ENCODE results near the gene LGR4.

LGR4 gene

GRCh38 chr11:27482793-27483192 lies 10.2 kb upstream of the LGR4 start:
- no peak for DNase-seq (ENCODE audit: low spot score)

DNA sequence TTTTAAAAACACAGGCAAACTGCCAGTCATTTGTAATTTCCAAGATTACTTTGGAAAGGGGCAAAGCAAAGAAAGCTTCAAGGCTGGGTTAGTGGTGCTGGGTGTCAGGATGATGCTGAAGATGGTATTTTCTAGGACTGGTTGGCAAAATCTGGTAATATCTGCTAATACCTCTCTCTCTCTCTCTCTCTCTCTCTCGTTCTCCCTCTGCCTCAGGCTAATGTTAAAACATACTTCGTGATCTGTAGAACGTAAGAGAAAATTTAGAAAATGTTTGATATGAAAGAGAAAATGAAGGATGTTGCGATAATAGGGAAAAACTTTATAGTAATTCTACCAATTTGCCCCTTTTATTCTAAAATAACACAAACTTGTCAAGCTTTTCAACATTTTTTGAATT lies 9.4 kb upstream of the LGR4 start:
- no peak for DNase-seq (ENCODE audit: low spot score)

DNA sequence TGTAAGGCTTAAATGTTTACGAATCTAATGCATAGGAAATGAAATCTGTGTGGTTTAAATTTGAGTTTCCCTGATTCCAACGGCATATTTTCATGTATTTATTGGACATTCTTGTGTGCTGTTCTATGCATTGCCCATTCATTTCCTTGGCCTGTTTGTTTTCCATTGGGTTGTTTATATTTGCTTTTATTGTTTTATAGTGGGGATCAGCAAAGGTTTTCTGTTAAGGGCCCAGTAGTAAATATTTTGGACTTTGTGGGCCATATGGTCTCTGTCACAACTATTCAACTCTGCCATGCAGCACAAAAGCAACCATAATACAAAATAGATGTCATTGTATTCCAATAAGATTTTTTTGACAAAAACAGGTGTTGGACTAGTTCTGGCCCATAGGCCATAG lies 5.2 kb upstream of the LGR4 start:
- DNase-seq (ENCODE audit: low spot score): no peak

- DNase-seq (ENCODE audit: low spot score): no peak
Measured at GRCh38 chr11:27477243-27477642, 4.7 kb upstream of the LGR4 start.

DNA sequence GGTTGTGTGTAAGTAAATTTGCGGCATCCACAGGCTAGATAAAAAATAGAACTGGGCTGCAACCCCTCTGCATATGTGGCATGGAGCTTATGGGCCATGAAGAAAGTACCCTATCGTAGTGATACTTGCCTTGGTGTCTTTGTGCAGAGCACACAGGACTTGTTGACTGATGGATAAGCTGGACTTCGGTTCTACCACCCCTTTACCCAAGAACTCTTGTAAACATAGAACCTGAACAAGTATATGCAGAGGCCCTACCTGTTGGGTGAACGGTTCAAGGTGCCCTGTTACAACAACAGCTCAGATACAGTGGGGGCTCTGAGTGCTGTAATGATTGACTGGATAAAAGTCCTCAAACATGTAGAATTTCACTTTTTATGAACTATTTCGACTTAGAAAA lies 3.0 kb upstream of the LGR4 start:
- DNase-seq (ENCODE audit: low spot score): no peak

DNA sequence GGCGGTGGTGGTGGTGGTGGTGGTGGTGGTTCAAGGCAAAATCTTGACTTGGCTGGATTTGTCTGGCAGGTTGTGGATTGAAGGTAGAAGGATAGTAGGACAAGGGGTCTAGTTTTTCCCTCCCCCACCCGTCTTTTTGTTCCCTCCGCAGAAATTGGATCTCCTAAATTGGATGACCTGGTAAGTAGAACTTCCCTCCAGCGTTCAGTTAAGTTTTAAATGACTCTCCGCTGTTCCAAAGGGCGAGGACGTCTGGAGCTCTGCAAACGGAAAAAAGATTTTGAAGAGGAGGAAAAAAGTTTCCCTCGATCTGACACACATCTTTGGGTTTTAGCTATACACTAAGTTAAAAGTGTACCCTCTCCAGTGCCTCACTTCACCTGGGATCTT lies 422 bp upstream of the LGR4 start:
- DNase-seq (ENCODE audit: low spot score): no peak

GRCh38 chr11:27471589-27472397 lies 797 bp downstream of the LGR4 start:
- DNase-seq (ENCODE audit: low spot score): peak; percentile 80

DNA sequence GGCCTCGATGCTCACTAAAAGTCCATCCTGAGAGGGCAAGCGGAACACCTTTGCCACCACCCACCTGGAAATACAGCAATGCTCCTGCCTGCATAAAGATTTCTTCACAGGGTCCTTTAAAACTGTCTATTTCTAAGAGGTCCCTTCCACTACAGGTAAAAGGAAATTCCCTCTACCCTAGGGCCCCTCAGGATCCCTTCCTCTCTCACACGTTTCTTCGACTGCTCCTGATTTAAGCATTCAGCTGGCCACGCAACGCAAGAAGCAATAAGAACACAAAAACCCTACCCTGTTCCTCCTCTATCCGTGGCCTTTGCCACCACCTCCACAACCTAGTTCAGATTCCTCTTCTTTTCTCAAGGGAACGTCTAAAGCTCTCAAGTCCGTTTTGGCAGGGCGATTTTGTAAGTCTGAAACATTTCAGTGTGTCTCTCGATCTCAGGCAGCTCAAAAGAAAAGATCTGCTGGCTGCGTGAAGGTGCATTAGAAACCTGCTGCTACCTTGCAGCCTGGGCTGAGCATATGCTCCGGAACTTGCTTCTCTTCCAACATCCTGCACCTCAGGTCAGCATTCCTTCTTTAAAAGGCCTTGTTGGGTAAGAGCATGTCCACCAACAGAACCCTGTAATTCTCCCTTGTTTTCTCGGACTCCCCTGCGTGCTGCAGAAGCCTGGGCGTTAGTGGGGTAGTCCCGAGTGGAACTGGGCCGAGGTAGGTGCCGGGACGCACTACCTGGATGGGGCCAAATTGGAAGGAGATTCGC lies 1.6 kb downstream of the LGR4 start:
- DNase-seq (ENCODE audit: low spot score): no peak

DNA sequence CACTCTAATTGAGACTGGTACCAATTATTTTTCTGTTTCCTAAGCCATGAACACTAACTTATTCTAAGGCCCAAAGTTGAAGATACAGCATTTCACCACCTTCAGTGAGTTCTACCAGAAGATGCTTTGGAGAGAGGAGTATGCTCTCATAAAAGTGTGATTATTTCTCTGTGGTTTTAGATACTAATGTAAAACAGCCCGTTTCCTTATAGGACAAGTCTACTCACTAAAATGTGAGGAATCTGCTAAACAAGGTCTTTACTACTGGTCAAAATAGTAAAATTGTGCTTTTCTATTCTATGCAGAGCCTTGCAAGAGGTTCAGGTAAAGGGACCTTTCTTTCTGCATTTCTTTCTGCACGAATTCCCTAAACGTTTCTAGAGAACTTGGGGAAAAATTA lies 2.4 kb downstream of the LGR4 start:
- DNase-seq (ENCODE audit: low spot score): no peak

GRCh38 chr11:27468995-27469695 lies 3.4 kb downstream of the LGR4 start:
- DNase-seq (ENCODE audit: low spot score): no peak

- no peak for DNase-seq (ENCODE audit: low spot score)
Measured at GRCh38 chr11:27468209-27468994, 4.2 kb downstream of the LGR4 start.

DNA sequence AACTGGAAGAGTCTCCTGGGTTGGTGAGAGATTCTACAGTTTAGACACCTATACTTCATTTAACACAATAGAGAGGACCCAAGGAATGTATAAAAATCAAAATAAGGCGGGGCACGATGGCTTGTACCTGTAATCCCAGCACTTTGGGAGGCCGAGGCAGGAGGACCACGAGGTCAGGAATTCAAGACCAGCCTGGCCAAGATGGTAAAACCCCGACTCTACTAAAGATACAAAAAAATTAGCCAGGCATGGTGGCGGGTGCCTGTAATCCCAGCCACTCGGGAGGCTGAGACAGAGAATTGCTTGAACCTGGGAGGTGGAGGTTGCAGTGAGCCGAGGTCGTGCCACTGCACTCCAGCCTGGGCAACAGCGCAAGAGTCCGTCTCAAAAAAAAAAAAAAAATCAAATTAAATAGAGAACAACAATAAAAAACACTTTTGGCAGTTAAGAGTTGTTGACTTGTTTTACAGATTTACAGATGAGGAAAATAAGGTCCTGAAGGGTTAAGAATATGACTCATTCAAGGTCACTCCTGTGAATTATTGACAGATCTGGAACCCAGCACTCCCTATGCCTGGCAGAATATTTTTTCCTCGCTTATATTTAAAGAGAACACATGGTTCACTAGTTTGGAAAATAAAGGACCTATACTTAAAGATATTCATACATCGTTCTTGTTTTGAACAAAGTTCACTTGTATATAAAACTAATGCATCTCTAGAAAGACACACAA lies 5.2 kb downstream of the LGR4 start:
- DNase-seq (ENCODE audit: low spot score): no peak

DNA sequence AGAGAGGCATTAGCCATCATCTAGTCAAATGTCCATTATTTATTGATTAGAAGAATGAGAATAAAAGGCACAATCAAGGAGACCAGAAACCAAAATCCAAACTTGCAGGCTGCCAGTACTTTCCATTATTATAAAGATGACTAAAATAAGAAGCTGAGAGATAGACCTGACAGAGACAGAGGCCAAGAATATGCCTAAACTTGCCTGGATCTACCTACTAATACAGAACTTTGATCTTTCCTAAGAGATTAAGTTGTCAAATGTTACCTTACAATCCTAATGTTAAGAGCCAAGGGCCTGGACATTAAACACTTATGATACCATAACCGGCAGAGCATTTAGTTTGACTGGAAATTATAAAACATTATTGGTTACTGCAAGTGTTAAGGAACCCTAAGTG lies 6.2 kb downstream of the LGR4 start:
- DNase-seq (ENCODE audit: low spot score): no peak

DNA sequence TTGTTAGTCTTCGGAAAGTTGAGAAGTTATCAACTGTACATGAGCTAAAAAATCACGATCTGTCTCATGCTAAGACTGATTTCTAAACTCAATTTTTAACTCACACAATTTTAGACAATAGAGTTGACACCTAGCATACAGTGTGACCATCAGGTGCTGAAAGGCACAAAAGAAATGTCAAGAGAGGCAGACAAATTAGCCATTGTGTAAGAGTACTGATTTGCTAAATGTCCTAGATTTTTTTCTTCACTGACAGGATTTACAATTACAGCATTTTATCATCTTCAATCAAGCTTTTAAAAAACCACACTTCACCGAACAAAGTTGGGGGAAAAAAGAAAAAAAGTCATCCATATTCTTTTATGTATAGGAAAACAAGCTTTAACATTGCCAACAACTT lies 7.0 kb downstream of the LGR4 start:
- no peak for DNase-seq (ENCODE audit: low spot score)

DNA sequence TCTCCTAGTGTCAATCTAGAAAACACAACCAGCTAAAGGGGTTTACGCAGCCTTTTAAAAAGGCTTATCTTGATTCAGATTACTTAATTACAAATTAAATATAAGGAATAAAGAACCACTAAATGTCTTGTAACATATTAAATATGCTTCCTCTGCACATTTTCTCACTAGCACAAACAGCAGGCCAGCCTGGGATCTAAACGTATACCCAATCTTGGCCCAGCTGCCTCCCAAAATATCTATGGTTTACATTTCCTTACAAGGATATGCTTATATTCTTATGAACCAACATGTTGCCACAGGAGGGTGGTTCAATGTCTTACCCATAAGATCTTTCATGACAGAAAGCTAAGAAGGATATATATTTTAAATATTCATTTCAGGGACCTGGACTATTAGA lies 7.7 kb downstream of the LGR4 start:
- no peak for DNase-seq (ENCODE audit: low spot score)

- DNase-seq (ENCODE audit: low spot score): no peak
Measured at GRCh38 chr11:27464289-27464696, 8.3 kb downstream of the LGR4 start.

GRCh38 chr11:27462543-27462942 lies 10.0 kb downstream of the LGR4 start:
- no peak for DNase-seq (ENCODE audit: low spot score)

DNA sequence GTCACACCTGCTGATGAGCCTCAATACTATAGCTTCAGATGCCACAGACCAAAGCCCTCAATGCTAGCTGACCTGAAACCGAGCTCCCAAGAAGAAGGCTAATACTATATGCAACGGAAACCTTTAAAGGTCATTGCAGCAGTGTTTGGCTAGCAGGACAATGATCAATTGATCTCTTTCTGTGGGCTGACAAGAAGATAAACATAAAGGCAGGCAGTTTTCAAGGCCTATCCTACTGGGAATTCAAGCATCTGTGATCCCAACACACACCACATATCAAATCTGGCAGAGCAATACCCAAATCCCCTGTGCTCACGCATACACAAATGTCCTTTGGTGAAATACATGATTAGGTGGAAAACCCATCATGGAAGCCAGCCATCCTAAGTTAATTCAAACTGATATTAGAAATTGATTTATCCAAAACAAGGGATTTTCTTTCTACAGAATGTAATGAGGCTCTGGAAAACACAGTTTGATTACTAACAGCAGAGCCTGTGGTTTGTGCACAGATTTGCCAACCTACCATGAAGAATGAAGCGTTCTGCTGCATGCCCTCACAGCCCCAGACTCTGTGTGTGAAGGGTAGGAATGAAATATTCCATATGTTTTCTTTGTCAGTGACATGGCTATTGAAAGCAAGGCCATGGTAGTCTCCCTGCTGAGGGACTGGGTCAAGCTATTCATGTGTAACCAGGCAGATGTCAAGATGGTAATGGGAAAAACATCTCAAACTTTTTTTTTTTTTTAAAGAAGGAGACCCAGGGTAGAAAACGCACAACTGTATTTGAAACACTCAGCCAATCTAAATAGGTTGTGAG lies 12.2 kb downstream of the LGR4 start:
- DNase-seq (ENCODE audit: low spot score): no peak

DNA sequence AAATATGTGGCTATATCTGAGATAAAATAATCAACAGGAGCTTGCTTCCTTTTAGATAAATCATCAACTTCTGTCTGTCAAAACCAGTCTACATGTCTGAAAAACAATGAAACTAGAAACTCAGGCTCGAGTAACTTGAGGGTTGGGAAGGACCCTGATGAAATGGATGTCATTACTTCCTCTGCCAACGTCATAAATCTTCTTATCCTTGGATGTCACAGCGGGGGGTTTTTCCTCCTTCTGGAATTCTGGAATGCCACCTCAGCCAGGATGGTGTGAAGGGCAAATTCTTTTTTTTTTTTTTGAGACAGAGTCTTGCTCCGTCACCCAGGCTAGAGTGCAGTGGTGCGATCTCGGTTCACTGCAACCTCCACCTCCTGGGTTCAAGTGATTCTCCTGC lies 13.4 kb downstream of the LGR4 start:
- DNase-seq (ENCODE audit: low spot score): no peak

GRCh38 chr11:27458182-27458581 lies 14.4 kb downstream of the LGR4 start:
- DNase-seq (ENCODE audit: low spot score): no peak

Data from ecto neural progenitor cell (in vitro differentiated cells).